ENCODE data around the gene CLSTN1. TPM values are rescaled to one million over a fixed set of nuclear protein-coding genes. Genes with fewer than 3 reads are reported as not detected.

CLSTN1 gene
- total and polyA plus RNA-seq, 2 of the 13 experiments (the other 11 are each of a cell fraction or from before 2014, with no cell fraction given) = 19.7 to 29.8 TPM

DNA sequence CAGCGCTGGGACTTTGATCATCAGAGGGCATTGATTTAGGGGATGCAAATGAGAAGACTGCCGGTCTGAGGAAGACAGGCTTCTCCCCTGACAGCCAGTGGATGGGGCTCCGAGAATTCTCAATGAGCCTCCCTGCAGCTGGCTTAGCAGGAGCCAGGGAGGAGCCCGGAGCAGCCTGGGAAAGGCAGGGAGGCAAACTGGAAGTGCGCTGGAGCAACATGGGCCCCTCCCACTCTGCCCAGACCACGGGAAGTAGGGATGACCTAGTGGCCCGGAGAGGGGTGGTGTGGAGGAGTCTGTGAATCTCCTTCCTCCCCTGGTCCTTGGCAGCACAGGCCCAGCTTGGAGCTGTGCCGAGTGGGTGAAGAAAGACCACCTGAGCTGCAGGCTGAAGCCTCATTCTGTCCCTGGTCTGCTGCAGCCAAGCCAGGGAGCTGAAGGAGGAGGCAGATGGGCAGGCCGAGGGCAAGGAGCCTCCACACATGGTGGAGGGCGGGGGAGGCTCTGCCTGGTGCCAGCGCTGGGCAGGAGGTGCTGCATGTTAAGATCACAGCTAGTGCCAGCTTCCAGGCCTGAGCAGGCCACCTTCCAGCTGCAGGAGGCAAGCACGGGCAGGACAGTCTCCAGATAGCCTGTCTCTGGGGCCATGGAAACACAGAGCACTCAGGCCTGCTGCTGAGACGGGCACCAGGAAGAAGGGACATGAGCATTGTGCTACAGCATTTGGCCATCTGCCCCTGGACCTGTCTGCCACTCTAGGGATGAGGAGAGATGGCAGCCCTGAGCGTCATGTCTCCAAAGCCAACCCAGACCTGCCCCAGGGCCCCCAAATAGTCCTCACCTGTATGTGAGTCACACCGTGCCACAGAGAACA lies 12.2 kb upstream of the CLSTN1 start (continued):
- TF ChIP-seq, protein P1, sequence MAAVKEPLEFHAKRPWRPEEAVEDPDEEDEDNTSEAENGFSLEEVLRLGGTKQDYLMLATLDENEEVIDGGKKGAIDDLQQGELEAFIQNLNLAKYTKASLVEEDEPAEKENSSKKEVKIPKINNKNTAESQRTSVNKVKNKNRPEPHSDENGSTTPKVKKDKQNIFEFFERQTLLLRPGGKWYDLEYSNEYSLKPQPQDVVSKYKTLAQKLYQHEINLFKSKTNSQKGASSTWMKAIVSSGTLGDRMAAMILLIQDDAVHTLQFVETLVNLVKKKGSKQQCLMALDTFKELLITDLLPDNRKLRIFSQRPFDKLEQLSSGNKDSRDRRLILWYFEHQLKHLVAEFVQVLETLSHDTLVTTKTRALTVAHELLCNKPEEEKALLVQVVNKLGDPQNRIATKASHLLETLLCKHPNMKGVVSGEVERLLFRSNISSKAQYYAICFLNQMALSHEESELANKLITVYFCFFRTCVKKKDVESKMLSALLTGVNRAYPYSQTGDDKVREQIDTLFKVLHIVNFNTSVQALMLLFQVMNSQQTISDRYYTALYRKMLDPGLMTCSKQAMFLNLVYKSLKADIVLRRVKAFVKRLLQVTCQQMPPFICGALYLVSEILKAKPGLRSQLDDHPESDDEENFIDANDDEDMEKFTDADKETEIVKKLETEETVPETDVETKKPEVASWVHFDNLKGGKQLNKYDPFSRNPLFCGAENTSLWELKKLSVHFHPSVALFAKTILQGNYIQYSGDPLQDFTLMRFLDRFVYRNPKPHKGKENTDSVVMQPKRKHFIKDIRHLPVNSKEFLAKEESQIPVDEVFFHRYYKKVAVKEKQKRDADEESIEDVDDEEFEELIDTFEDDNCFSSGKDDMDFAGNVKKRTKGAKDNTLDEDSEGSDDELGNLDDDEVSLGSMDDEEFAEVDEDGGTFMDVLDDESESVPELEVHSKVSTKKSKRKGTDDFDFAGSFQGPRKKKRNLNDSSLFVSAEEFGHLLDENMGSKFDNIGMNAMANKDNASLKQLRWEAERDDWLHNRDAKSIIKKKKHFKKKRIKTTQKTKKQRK (IDR thresholded peaks at IDR 0.05; ENCODE audit: low read length) = no peak
- TF ChIP-seq XRCC5 (optimal IDR thresholded peaks at IDR 0.05; ENCODE audit: low read length) (peak; percentile 46), DNMT1 (CRISPR knock-in tag; IDR thresholded peaks at IDR 0.05) (no peak), ZNF547 (CRISPR knock-in tag; IDR thresholded peaks at IDR 0.05) (0 out of 2 replicates have a peak, but pooled peaks have one; percentile 58), ZNF143 (CRISPR knock-in tag; IDR thresholded peaks at IDR 0.05) (peak; percentile 59), TCF7L2 (IDR thresholded peaks at IDR 0.05; ENCODE audit: low read depth, low read length) (no peak), HMG20B (CRISPR knock-in tag; conservative IDR thresholded peaks at IDR 0.05) (no peak), ZNF589 (CRISPR knock-in tag; conservative IDR thresholded peaks at IDR 0.05) (no peak), RARG (CRISPR knock-in tag; IDR thresholded peaks at IDR 0.05; ENCODE audit: low read depth) (no peak), ZNF446 (CRISPR knock-in tag; IDR thresholded peaks at IDR 0.05) (peak; percentile 49; the same call in 1 of the 2 replicates), SUZ12 (IDR thresholded peaks at IDR 0.05; ENCODE audit: low read depth, low read length) (no peak)
- TF ChIP-seq, protein P2, sequence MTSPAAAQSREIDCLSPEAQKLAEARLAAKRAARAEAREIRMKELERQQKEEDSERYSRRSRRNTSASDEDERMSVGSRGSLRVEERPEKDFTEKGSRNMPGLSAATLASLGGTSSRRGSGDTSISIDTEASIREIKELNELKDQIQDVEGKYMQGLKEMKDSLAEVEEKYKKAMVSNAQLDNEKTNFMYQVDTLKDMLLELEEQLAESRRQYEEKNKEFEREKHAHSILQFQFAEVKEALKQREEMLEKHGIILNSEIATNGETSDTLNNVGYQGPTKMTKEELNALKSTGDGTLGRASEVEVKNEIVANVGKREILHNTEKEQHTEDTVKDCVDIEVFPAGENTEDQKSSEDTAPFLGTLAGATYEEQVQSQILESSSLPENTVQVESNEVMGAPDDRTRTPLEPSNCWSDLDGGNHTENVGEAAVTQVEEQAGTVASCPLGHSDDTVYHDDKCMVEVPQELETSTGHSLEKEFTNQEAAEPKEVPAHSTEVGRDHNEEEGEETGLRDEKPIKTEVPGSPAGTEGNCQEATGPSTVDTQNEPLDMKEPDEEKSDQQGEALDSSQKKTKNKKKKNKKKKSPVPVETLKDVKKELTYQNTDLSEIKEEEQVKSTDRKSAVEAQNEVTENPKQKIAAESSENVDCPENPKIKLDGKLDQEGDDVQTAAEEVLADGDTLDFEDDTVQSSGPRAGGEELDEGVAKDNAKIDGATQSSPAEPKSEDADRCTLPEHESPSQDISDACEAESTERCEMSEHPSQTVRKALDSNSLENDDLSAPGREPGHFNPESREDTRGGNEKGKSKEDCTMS (CRISPR knock-in tag; conservative IDR thresholded peaks at IDR 0.05) = no peak
- TF ChIP-seq, protein P3, sequence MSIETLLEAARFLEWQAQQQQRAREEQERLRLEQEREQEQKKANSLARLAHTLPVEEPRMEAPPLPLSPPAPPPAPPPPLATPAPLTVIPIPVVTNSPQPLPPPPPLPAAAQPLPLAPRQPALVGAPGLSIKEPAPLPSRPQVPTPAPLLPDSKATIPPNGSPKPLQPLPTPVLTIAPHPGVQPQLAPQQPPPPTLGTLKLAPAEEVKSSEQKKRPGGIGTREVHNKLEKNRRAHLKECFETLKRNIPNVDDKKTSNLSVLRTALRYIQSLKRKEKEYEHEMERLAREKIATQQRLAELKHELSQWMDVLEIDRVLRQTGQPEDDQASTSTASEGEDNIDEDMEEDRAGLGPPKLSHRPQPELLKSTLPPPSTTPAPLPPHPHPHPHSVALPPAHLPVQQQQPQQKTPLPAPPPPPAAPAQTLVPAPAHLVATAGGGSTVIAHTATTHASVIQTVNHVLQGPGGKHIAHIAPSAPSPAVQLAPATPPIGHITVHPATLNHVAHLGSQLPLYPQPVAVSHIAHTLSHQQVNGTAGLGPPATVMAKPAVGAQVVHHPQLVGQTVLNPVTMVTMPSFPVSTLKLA (IDR thresholded peaks at IDR 0.05) = no peak

Data from HepG2 (cell line).